Embryonic facial prominence (tissue), 1 donor: Measurements from ENCODE around the gene ORM1.

Experiments
- DNase-seq: peaks from one replicate; pipeline ENCODE4 v3.0.0-alpha.2; 2016; ENCODE audit errors: extremely low spot score

The ORM1 gene

GRCh38 chr9:114344188-114344566, 21.3 kb downstream of the ORM1 start:
- DNase-seq: no peak

GRCh38 chr9:114344692-114345091, 21.8 kb downstream of the ORM1 start:
- no peak for DNase-seq

GRCh38 chr9:114345493-114346065, 22.7 kb downstream of the ORM1 start:
- DNase-seq: no peak

GRCh38 chr9:114346146-114346545, 23.2 kb downstream of the ORM1 start:
- no peak for DNase-seq

- DNase-seq: no peak
Measured at GRCh38 chr9:114347675-114348074, 24.8 kb downstream of the ORM1 start.

- no peak for DNase-seq
Measured at GRCh38 chr9:114348261-114348905, 25.5 kb downstream of the ORM1 start.

GRCh38 chr9:114348906-114349482, 26.1 kb downstream of the ORM1 start:
- no peak for DNase-seq

GRCh38 chr9:114349713-114350480, 27.0 kb downstream of the ORM1 start:
- no peak for DNase-seq

GRCh38 chr9:114350636-114351401, 27.9 kb downstream of the ORM1 start:
- no peak for DNase-seq

GRCh38 chr9:114351932-114352331, 29.0 kb downstream of the ORM1 start:
- no peak for DNase-seq

GRCh38 chr9:114355821-114356220, 32.9 kb downstream of the ORM1 start:
- DNase-seq: no peak

- no peak for DNase-seq
Measured at GRCh38 chr9:114356792-114357191, 33.9 kb downstream of the ORM1 start.

- DNase-seq: no peak
Measured at GRCh38 chr9:114357360-114357759, 34.5 kb downstream of the ORM1 start.

- no peak for DNase-seq
Measured at GRCh38 chr9:114357911-114358328, 35.0 kb downstream of the ORM1 start.

GRCh38 chr9:114359801-114360200, 36.9 kb downstream of the ORM1 start:
- DNase-seq: no peak

GRCh38 chr9:114361542-114361941, 38.6 kb downstream of the ORM1 start:
- DNase-seq: no peak

GRCh38 chr9:114362394-114362793, 39.5 kb downstream of the ORM1 start:
- no peak for DNase-seq

- no peak for DNase-seq
Measured at GRCh38 chr9:114363424-114363823, 40.5 kb downstream of the ORM1 start.

GRCh38 chr9:114364134-114365041, 41.5 kb downstream of the ORM1 start:
- DNase-seq: no peak

GRCh38 chr9:114365194-114365593, 42.3 kb downstream of the ORM1 start:
- no peak for DNase-seq
